ENCODE results near the gene CLSTN2. TPM values are rescaled to one million over a fixed set of nuclear protein-coding genes. Genes with fewer than 3 reads are reported as not detected.

The CLSTN2 gene
- not detected in 2 replicates for total RNA-seq (2014; rRNA removed; shearing (Covaris generic))
- polyA plus RNA-seq (2014; cell fraction: nucleus; rRNA removed), result not detected in 2 replicates

GRCh38 chr3:139935016-139935865, at the start of gene CLSTN2:
TSS of gene CLSTN2 (plus strand) at chr3:139935185.
- no peak for DNase-seq (ENCODE audit: extremely low read depth, low read depth)

- no peak for DNase-seq (ENCODE audit: extremely low read depth, low read depth)
These were observed 47.6 kb upstream of the CLSTN2 start for GRCh38 chr3:139887431-139887830.

- DNase-seq (ENCODE audit: extremely low read depth, low read depth), result no peak
These were observed 46.3 kb upstream of the CLSTN2 start for GRCh38 chr3:139888561-139889140.

GRCh38 chr3:139893267-139893962, 41.6 kb upstream of the CLSTN2 start:
- DNase-seq (ENCODE audit: extremely low read depth, low read depth), result no peak

- DNase-seq (ENCODE audit: extremely low read depth, low read depth), result no peak
These were observed 40.9 kb upstream of the CLSTN2 start for GRCh38 chr3:139893963-139894642.

- DNase-seq (ENCODE audit: extremely low read depth, low read depth), result no peak
These were observed 40.4 kb upstream of the CLSTN2 start for GRCh38 chr3:139894643-139894989.

DNA sequence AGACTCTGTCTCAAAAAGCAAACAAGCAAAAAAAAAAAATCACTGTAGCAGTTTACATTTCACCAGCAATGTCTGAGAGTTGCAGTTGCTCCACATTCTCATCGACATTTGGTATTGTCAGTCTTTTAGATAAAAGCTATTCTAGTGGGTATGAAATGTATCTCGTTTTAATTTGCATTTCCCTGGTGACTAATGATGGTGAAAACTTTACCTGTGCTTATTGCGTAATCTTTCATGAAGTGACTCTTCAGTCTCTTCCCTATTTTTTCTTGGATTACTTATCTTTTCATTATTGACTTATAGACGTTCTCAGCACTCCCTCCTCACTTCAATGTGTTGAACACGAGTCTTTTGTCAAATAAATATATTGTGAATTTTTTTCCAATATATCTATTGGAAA, 37.2 kb upstream of the CLSTN2 start:
- DNase-seq (ENCODE audit: extremely low read depth, low read depth), result no peak

DNA sequence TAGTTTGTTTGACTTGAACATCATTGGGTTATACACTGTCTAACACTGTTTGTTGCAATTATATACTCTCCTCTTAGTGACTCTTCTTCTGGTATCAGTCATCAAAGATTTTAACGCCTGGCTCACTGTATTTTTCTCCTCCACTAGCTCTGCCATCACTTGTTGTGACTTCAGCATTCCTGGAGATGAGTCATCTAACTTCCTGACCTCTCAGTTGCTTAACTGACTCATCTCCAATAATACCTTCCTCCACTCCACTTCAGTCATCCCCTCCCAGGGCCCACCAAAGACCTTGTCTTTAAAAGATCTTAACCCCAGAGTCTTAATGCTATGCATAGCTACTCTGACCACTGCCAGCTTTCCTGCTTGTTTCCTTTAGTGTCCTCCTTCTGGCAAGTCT, 28.6 kb upstream of the CLSTN2 start:
- no peak for DNase-seq (ENCODE audit: extremely low read depth, low read depth)

DNA sequence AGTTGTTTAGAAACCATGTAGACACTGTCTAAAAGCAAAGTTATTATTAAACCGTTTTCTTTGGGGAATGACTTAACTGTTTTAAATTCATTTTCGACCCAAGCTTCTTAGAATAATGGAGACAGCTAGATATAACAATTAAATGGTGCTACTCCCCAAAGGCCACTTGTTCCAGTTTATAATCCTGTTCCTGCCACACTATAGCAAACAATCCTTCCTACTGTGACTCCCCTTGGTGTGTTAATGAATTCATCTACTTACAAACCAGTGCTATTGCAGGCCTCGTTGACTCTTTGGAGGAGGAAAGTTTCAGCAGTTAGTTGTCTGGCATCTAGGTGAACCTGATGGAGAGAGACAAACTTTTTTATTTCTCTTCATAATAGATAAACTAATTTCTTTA, 25.2 kb upstream of the CLSTN2 start:
- no peak for DNase-seq (ENCODE audit: extremely low read depth, low read depth)

- DNase-seq (ENCODE audit: extremely low read depth, low read depth), result no peak
These were observed 18.7 kb upstream of the CLSTN2 start for GRCh38 chr3:139916271-139916670.

GRCh38 chr3:139917226-139917785, 17.7 kb upstream of the CLSTN2 start:
- DNase-seq (ENCODE audit: extremely low read depth, low read depth), result no peak

DNA sequence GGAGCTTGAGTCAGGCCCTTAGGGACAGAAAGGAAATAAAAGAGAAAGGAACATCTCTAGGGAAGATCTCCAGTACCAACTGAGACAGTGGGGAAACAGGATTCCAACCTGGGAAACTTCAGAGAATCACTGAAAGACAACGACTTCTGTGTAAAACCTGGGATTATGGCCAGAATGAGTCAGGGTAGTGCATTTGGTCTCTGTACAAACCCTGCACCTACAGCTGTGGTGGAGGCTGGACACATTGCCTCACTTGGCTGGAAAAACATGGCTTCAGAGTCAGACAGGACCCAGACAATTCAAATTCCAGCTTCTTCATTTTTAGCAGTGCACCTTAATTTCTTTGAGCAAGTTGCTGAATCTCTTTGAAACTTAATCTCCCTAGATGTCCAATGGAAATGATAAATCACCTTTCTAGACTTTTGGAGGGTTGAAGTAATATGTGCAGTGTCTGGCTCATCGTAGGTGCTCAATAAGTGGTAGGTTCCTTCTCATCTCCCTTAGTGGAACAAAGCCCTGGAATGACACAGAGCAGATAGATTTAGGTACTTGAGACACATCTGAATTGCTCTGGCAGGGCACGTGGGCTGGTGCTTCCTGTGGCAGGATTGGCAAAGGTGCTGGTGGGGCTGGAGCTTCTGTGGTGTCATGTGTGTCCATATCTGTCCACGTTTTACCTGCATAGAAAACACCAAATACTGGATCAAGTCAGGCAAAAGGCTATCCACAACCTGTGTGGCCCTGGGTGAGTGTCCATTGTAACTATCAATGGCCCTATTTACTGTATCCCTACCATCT, 6.1 kb upstream of the CLSTN2 start:
- DNase-seq (ENCODE audit: extremely low read depth, low read depth), result no peak

- no peak for DNase-seq (ENCODE audit: extremely low read depth, low read depth)
These were observed 4.8 kb upstream of the CLSTN2 start for GRCh38 chr3:139930211-139930610.

DNA sequence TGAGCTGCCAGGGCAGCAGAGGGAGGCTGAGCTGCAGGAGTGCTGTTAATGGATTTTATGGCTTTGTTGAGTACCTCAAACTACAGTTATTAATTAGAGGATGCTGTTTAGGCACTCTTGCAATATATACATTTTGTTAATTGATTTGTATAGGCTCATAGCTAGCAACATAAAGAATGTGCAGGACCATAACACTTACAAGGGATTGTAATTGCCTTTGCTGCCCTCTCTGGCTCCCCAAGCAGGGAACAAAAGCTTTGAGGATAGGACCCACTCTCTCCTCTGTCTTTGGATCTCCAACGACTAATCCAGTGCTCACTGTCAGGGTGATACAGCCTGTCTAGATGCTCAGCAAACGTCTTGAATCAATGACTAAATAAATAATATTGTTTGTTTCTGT, 1.2 kb upstream of the CLSTN2 start:
- DNase-seq (ENCODE audit: extremely low read depth, low read depth), result no peak

DNA sequence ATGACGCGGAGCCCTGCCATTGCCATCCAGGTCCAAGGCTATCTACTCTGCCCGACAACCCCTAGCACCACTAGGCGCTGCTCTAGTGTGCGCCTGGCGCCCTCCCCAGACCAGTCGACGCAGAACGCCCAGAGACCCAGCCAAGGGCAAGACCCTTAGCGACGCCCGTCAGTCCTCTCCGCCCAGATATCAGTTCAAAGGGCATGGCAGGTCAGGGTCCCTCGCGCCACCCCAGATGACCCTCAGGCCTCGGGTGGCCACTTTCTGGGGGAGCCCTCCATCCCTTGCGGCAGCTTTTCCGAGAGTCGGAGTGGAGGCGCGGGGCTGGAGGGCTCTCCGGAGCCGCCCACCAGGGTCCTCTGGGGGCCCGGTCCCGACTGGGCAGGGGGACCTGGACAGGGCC, 371 bp upstream of the CLSTN2 start:
- no peak for DNase-seq (ENCODE audit: extremely low read depth, low read depth)

- DNase-seq (ENCODE audit: extremely low read depth, low read depth), result no peak
These were observed 1.2 kb downstream of the CLSTN2 start for GRCh38 chr3:139935866-139936817.

GRCh38 chr3:139937674-139938279, 2.8 kb downstream of the CLSTN2 start:
- peak; percentile 19 for DNase-seq (ENCODE audit: extremely low read depth, low read depth)

GRCh38 chr3:139939681-139940190, 4.8 kb downstream of the CLSTN2 start:
- no peak for DNase-seq (ENCODE audit: extremely low read depth, low read depth)

Measured in NCI-H460 (cell line).